GM12801 (cell line): ENCODE measurements around the gene RARB.

Experiments
- TF ChIP-seq, protein P1 (sequence below): IDR thresholded peaks from one replicate; pipeline ENCODE4 v1.5.1; 2011; ENCODE audit warnings: control low read depth; ENCODE audit not compliant: insufficient read length; ENCODE audit errors: extremely low read depth

RARB gene

DNA sequence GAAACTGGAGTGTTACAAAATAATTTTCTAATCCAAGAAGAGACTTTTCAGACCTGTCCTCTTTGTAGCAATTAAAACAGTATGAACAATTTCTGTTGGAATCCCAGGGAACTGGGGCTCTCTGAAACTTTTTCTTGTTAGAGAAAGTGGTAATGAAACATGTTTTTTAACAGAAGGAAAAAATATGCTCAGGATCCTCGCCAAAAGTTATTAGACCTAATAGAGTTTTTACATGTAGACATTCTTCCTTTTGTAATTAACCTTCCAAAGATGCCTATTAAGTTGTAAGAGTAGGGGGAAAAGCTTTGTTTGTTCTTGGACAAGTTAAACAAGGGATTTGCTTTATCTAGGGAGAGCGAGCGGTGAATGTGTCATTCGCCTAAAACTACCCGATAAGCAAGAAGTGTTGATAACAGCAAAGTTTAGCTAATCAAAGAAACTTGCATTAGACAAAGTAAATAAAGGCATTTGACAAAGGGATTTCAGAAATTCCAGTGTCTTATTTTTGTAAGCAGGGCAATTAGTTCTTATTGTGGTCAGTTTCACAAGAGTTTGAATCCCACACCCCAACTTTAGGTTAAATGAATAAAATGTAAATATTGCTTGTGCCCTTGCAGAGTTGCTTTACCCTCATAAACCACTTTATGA is 2.3 kb downstream of the RARB start:
- TF ChIP-seq, protein P1, sequence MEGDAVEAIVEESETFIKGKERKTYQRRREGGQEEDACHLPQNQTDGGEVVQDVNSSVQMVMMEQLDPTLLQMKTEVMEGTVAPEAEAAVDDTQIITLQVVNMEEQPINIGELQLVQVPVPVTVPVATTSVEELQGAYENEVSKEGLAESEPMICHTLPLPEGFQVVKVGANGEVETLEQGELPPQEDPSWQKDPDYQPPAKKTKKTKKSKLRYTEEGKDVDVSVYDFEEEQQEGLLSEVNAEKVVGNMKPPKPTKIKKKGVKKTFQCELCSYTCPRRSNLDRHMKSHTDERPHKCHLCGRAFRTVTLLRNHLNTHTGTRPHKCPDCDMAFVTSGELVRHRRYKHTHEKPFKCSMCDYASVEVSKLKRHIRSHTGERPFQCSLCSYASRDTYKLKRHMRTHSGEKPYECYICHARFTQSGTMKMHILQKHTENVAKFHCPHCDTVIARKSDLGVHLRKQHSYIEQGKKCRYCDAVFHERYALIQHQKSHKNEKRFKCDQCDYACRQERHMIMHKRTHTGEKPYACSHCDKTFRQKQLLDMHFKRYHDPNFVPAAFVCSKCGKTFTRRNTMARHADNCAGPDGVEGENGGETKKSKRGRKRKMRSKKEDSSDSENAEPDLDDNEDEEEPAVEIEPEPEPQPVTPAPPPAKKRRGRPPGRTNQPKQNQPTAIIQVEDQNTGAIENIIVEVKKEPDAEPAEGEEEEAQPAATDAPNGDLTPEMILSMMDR: no peak

DNA sequence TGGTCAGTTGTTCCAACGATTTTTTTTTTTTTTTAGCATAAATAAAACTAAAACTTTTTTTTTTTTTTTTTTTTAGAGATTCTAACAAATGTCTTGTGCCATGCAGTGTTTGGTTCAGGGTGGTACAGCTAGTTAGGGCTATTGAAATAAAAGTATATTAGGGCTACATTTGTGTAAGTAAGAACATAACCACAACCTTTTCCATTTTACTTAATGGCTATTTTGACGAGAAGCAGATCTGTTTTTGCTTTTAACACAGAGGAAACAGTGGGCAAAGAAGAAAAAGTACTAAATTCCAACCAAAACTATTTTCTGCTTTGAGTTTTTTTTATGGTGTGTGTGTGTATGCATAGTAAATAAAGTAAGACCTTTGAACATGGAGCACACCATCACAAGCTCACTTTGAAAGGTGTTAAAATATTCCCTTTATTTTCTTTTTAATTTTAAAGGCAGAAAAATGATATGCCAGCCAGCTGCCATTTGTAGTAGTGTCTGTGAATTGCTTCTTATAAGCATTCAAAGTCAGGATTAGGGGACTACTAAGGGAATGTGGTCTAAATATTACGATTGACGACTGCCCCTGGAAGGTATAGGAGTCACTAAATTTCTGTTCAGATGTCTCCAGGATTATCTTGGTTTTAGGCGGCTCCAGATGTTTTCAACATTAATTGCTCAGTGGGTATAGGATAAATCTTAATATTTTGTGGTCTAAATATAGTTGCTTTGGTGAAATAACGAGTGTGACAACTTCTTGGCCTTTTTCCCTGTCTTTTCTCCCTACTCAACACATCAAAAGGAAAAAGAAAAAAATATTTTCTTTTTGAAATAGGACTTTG is 3.1 kb downstream of the RARB start:
- TF ChIP-seq, protein P1: no peak

DNA sequence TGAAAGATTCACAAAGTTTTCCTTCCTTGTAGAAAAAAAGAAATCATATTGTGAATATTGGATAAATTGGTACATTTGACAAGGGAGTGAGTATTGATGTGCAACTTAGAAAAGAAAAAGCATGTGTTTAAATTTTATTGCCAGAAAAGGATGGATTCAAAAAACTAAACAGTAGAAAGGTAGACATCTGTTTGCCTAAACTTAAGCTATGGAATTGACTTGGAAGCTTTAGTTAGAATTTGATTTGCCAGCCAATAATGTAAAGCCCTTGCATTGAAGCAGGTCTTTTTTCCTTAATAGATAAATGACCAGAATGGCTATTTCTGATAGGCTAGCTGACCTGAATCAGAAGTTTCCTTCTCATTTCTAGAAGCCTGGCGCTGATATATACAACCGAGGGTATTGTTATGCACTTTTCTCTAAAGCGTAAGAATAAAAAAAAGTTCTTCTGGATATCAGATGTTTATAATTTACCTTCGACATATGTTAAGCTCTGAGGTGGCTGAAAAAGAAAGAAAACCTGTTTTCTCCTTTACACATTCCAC is 4.2 kb downstream of the RARB start:
- TF ChIP-seq, protein P1: no peak

DNA sequence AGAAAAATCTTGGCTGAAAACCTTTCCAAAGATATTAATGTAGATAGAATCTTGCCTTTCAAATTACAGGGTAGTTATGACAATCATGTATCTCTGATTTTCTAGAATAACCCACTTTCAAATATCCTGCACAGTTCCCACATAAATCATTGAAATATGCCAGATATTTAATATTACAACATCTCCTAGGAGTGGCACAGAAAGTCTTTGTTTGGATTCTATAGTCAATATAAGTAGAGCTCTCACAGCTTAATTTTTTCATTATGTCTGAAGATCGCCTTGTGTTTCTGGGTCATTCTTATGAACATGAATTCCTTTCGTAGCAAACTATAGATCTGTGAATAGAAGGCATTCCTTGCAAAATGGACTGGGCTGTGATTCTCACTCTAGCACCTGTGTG is 5.0 kb downstream of the RARB start:
- TF ChIP-seq, protein P1: no peak

DNA sequence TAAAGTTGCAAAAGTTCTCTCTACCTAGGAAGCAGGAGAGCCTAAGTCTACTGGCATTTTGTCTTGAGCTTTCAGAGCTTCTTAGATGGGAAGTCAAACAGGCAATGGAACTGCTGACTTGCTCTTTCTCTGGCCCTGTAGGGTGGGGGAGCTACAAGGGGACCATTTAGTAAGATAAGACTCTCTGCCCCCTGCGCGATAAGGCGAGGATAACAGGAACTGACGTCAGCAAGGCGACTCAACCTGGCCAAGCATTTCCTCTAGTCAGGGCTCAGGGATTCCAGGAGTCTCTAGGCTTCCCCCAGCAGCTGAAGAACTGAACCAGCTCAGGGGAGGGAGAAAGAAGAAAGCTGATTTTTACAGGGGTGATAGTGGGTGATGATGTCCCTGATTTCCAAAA is 5.8 kb downstream of the RARB start:
- TF ChIP-seq, protein P1: no peak

DNA sequence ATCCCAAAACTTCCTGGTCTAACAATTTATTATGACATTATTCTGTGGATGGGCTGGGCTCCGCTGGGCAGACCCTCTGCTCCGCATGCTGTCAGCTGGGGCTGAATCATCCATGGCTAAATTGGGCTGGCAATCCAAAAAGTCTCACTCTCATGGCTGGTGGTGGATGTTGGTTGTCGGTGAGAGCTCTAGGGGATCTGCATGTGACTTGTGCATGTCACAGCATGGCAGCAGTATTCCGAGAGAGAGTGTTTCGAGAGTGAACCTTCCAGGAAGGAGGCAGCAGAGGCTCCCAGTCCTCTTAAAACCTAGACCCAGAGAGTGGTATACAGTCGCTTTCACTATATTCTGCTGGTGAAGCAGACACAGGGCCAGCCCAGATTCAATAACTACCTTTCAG is 9.9 kb downstream of the RARB start:
- TF ChIP-seq, protein P1: no peak

DNA sequence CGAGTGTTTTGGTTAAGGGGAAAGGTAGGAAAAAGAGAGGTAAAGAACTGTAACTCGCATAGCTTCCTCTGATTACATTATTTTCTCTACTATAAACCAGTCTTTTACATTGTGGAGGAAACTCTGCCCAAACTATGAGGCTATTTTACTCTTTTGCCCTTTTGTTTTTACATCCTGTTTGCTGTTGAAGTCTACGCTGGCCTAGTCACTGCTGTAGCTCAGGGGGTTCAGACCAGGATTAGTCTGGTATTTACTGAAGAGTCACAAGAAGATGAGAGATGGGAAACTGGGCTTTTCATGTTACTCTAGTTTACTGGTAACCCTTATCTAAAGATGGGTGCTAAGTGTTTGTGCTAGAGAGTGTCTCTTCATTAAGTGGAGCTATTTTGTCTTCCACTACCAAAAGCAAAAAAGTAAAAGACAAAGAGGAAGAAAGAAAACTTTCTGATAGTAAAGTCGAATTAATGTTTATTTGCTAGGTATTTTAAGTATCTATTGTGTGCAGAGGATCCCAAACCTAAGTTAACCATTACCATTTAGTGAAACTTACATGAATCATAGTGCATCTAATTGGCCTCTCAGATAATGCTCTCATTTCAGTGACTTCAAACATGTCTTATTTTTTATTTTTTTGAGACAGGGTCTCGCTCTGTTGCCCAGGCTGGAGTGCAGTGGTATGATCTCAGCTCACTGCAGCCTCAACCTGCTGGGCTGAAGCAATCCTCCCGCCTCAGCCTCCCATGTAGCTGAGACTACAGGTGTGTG is 10.9 kb downstream of the RARB start:
- TF ChIP-seq, protein P1: no peak
